RKO (cell line): Measurements from ENCODE around the gene RAET1E.
"Not testable (repeated sequence)": the region's sequence is repeated elsewhere in the genome, so short reads cannot be mapped to it uniquely, and the experiment has no call there.

Experiments used
- DNase-seq: peaks from one replicate; pipeline ENCODE4 v3.0.0-alpha.2; 2016; ENCODE audit warnings: low spot score

RAET1E gene

DNA sequence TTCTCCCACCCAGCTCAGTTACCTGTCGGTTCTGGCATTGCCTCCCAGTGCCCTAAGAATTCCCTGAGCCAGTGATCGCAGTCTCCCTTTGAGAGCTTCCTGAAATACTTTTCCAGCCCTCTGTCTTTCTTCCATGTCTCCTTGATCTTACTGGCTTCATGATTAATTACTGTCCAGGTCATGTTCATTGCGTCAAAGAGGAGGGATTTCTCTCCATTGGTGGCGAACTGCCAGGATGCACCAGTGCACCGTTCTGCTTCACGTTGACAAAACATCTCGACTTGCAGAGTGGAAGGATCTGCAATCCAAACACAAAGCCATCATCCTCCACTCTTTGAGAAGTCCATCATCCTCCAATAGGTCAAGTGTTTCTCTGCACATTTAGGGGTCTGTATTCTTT lies 8.6 kb downstream of the RAET1E start:
- DNase-seq, result no peak

DNA sequence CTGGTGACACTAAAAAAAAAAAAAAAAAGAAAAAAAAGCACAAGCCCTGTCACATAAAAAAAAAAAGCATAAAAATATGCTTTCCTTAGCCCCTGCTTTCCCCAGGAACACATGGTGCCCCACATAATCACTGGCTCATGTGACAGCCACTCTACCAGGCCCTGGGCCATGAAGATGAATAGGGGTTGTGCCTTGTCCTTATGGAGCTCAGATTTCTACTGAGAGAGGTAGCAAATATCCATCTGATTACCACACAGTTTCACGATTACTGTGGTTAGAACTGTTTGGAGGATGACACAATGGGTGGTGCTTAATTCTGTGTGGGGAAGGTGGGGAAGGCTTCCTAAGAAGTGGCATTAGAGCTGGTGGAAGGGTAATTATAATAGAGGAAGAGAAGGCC lies 9.3 kb downstream of the RAET1E start:
- DNase-seq, result no peak

DNA sequence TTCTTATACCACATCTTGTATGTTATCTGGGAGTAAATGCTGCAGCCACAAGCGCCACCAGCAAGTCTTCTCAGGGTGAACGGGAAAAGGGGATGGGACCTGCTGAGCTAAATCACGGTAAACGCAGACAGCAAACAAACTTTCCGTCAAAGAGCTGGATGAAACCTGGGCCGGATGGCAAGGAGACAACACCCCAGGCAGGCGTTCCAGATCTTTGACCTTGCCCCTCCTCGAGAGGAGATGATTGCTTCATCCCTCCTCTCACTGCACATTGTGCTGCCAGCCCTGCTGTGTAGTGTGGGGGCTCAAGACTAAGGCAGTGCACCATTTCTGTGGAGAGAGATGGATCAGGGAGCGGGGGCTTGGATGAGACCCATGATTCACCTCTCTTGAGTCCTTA lies 9.8 kb downstream of the RAET1E start:
- DNase-seq, result no peak

DNA sequence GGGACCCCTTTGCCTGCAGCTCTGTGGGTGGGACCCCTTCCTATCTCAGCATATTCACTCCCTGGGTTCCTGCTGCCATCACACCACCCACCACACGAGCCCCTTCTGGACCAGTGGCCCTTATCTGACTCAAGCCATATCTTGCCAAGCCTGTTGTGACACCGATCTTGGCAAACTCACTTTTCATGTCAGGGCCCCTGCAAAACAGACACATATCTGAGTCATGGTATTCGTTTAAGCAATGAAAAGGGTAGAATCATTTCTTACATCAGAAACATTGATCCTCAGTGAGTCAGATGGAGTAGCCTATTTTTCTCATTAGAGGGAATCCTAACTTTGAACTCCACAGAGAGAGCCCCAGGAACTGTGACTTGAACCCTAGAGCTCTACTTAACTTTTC lies 10.6 kb downstream of the RAET1E start:
- no peak for DNase-seq

DNA sequence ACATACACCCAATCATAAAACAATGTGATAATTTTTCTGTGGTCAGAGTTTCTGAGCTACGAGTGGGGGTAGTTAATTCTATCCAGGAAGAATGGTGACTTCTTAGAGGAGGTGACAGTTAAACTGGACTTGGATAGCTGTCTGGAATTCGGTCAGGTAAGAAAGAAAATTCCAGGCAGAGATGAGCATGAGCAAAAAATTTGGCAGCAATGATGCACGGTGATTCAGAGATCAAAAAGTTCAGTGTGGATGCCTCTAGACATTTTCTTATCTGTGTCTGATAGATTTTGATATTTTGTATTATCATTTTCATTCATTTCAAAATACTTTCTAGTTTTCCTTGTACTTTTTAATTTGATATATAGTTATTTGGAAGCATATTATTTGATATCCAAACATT lies 12.0 kb downstream of the RAET1E start:
- no peak for DNase-seq

DNA sequence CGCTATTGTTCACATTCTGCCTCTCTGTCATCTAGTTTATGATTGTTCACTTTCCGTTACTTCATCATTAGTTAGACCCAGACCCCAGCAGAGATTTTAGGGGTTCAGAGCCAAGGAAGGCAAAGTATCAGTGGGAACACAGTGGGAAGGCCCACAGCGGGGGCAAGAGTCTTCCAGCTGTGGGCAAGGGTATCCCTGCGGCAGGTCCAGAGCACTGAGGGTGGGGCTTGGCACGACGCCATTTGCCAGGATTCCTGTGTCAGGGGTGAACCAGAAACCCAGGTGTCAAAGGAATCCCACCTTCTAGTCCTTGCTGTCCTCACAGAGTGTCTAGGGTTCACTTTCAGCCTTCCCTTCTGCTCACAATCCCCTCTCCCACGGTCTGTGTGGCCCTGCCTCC lies 13.3 kb downstream of the RAET1E start:
- DNase-seq, result no peak

DNA sequence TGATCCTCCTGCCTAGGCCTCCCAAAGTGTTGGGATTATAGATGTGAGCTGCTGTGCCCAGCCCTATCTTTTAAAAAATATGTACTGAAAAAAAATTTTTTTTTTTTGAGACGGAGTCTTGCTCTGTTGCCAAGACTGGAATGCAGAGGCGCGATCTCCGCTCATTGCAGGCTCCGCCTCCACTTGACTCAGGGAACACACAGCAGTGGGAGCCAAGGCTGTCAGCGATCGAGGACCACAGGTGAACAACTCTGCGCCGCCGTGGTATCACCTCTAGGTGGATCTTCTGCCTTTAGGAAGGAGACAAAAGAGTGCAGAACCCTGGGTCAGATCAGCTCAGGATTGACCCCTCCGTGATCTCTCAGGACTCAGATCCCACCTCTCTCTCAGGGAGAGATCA lies 13.7 kb downstream of the RAET1E start:
- DNase-seq, result no peak

DNA sequence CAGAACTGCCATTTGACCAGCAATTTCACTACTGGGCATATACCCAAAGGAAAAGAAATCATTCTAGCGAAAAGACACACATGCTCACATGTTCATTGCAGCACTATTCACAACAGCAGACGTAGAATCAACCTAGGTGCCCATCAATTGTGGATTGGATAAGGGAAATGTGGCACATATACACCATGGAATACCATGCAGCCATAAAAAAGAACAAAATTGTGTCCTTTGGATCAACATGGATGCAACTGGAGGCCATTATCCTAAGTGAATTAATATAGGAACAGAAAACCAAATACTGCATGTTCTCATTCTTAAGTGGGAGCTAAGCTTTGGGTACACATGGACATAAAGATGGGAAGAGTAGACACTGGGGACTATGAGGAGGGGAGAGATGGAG lies 16.1 kb downstream of the RAET1E start:
- DNase-seq, result no peak

DNA sequence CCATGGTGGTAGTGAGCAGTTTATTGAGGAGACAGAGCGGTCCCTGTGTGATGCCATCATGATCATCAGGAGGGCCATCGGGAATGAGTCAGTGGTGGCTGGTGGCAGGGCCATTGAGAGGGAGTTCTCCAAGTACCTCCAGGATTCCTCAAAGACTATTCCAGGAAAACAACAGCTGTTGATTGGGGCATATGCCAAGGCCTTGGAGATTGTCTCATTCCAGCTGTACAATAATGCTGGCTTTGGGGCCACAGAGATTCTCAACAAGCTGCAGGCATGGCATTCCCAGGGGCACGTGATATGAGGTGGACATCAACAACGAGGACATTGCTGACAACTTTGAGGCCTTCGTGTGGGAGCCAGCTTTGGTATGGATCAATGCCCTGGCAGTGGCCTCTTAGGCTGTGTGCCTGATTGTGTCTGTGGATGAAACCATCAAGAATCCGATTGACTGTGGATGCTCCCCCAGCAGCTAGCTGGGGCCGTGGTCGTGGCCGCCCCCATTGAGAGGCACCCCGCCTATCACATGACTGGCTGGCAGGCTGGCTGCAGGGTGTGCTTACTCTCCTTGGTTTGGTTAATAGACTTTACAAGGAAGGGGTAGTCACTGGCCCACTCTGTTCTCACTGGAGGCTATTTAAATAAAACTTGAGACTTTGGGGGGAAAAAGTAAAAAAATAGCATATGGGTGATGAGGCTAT lies 16.7 kb downstream of the RAET1E start:
- DNase-seq, result no peak

DNA sequence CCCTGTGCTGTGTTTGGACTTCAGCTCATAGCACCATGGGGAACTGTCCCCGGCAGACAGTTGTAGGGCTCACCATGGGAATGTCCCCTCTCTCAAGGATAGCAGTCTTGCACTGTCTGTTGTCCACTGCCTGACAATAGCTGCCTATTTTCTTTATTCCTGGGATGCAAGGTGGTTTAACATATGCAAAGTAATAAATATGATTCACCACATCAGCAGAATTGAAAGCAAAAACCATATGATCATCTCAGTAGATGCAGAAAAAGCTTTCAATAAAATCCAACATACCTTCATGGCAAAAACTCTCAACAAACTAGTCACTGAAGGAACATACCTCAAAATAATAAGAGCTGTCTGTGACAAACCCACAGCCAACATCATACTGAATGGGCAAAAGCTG lies 20.3 kb downstream of the RAET1E start:
- DNase-seq, result no peak

DNA sequence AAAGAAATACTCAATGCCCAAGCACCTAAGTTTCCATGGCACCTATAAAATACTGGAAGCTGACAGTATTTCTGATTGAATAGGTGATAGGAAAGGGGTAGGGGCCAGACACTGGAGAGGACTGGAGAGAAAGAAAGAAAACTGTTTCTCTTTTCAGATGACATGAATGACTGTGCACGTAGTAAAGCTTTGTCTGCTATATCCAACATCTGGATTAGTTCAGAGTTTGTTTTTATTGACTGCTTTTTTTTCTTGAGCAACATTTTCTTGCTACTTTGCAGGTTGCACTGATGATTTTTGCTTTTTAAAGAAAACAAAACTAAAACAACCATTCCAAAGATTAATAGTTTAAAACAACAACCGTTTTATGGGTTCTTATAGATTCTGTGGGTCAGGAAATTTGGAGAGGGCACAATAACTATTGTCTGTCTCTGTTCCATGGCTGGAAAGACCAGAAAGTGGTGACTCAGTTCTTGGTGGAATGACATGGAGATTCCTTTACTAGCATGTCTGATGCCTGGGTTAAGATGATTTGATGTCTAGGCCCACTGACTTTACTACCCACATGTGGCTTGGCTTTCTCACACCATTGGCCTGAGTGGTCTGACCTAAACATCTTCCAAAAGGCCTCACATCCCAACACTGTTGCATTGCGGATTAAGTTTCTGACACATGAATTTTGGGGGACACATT lies 21.5 kb downstream of the RAET1E start:
- no peak for DNase-seq

DNA sequence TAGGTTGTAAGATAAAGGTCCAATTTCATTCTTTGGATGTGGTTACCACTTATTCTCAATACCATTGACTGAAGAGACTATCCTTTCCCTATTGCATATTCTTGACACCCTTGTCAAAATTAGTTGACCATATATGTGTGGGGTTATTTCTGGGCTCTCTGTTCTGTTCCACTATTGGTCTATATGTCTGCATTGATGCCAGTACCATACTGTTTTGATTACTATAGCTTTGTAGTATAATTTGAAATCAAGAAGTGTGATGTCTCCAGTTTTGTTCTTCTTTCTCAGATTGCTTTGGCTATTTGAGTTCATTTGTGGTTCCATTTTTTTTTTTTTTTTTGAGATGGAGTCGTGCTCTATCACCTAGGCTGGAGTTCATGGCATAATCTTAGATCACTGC lies 25.7 kb downstream of the RAET1E start:
- no peak for DNase-seq

DNA sequence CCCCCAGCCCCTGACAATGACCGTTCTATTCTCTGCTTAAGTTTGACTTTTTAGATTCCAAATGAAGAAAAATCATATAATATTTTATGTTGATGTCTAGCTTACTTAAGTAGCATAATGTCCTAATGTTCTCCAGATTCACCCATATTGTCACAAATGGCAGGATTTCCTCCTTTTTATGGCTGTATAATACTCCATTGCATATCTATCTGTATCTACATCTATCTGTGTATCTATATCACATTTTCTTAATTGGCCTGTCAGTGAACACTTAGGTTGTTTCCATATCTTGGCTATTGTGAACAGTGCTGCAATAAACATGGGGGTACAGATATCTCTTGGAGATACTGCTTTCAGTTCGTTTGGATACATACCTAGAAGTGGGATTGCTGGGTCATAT lies 26.7 kb downstream of the RAET1E start:
- DNase-seq, result no peak

DNA sequence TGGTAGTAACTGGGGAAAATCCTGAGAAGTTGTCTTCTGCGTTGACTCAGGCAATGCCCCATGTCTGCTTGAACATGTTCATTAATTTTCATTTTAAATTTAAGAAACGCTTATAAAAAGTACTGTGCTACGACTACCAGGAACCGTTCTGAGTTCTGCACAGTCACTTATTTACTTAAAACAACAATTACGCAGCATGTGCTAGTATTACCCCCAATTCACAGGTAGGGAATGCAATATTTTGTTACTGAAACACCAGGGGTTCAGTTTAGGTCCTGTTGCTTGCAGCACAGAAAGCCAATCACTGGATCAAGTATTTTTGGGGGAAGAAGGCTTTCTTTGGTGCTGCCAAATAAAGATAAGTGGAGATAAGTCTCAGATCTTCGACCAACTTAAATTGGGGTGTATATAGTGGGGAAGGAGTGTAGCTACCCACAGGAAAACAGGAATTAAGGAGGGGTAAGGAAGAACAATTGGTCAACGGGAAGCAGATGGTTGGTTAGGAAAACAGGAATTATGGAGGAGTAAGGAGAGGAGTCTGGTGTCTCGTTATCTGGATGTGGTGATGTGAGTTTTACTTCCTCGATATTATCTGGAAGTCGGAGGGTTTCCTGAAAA lies 28.5 kb downstream of the RAET1E start:
- no peak for DNase-seq

DNA sequence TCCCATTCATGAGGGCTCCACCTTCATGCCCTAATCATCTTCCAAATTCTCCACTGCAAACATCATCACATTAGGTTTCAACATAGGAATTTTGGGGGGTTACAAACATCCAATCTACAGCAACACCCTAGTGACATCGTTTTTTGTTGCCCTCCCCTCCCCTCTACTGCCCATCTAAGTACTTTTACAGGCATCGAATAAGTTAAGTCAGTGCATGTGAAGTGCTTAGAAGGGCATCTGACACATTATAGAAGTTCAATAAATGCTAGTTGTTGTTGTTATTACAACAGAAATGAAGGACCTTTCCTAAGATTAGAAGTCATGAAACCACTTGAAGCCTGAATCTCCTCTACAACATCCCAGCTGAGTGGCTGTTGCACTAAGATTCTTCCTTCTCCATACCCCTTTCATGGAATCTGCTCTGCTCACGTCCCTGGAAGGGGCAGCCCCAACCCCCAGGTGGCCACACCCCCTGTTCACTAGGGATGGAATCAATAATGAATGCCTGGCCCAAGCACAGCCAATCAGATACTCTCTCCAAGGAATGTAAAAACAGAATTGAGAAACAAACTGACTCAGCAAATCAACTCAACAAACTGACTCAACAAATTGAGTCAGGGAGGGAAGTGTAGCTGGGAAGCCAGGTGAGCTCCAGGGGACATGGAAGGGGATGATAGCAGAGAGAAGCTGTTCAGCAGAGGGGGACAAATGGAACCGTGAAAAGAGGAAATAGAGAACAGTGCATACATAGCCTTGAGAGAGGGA lies 29.9 kb downstream of the RAET1E start:
- DNase-seq, result no peak

DNA sequence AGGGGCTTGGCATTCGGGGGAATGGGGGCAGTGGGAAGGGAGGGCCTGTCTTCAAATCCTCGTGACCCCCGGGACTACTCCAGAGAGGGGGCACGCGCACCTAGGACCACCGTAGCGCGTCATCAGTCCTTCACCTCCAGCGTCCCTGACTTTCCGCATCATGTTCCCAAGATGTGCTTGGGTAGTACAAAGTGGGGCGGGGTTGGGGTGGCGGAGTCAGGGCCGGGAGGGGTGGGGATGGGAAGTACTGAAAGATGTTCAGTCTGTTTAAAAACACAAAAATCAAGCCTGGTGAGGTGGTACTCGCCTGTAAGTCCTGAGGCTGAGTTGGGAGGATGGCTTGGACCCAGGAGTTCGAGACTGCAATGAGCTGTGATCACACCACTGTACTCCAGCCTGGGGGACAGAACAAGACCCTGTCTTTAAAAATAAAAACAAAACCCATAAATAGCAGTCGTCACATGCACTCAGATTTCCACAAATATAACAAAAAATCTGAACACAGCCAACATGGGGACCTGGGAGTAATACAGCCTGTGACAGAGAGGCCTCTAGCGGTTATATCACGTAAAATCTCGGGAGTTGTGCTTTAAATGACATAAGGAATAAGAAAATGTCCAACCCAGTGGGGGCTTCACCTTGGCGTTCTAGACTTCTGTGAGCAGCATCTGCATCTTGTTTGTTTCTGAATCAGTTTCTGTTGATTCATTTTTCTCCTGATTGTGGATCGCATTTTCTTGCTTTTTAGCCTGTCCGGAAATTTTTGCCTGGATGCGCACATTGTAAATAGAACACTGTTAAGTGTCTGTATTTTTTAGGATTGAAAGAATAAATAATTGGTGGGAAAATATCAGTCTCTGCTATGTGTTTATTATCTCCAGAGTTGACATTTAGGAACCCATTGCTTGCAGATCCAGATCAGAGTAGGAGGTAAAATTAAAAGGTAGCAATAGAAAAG lies 33.1 kb downstream of the RAET1E start:
- peak; percentile 85 for DNase-seq

DNA sequence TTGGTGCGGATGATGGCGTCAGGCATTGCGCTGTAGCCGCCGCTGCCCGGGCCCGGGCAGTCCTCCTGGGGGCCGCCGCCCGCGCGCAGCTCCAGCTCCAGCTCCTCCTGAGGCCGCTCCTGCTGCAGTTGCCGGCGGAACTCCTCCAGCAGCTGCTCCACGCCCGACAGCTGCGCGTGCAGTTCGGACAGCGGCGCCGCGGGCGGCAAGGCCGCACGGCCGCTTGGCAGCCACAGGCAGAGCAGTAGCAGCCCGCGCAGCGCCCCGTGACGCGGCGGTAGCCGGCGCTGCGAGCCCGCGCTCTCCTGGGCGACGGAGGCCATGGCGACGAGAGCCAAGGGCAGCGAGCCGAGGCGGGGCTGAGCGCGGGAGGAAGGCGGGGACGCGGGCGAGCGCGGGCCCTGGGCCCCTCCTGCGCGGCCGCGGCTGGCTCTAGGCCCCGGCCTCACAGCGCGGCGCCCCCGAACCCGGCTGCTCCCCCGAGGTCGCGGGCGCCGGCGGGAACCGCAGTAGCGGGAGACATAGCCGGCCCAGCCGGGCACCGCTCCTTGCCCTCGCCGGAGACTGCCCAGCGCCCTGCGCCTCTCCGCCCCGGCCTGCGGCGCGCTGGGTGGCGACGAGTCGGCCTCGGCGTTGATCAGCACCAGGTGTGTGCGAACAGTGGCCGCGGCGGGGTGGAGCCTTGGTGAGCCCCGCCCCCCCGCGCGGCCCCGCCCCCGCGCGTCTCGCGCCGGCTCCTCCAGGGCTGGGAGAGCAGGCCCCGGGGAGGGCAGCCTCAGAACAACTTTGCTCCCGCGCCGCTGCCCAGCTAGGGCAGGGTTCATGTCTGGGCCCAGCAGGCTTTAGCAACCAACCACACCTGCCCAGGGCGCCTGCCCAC lies 34.0 kb downstream of the RAET1E start, which contains the start of gene LRP11:
TSS of gene LRP11 (minus strand) at position 662 of the 880 bp plus-strand sequence. CDS start at position 323, 339 bp downstream.
- peak; percentile 85 for DNase-seq

DNA sequence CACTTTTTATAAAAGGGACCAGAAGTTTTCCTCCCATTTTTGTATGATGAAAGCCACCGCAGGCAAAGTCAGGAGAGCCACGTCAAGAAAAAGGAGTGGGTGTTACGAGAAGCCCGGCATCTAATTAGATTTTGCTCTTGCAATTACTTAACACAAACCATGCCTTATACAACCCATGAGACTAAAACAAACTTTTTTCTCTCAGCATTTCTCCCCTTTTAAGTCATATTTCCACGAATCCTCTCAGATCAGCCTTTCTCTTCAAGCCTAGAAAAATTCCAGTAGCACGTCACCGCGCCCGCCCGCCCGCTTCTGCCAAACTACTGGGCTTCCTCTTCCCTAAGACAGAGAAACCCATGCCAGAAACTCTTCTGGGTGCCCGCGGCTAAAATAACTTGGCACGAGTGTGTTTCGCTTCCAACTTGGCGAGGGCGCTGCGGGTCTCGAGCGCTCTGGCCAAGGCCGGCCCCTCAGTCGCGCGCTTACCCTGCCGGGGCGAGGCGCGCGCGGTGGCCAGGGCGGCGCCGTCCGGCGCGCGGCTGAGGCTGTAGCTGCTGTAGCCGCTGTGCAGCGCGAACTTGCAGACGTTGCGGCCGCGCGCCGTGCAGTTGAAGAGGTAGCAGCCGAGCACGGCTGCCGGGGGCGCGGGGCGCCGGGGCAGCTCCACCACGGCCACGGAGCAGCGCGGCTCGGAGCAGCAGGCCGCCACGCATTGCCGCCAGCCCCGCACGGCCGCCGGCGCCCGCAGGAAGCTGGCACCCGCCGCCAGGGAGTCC lies 34.8 kb downstream of the RAET1E start:
- peak; percentile 74 for DNase-seq

DNA sequence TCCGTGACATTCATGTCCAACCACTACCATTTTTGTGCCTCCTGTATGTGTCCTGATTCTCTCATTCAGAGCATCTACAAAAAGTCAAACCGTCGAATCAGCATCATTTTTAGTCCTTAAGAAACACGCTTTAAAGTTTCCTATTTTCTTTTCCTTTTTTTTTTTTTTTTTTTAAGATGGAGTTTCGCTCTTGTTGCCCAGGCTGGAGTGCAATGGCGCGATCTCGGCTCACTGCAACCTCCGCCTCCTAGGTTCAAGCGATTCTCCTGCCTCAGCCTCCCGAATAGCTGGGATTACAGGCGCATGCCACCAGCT lies 35.5 kb downstream of the RAET1E start:
- DNase-seq, result not testable (repeated sequence)
